H1 (cell line): ENCODE results near the gene GSDME. TPM values are rescaled to one million over a fixed set of nuclear protein-coding genes. Genes with fewer than 3 reads are reported as not detected.

Source experiments
- CTCF ChIA-PET: fragments of 300-600 bp; sonication (Branson Sonifier 250); formaldehyde crosslinking; loops from one replicate; lab custom pipeline; 2021; ENCODE audit not compliant: partially characterized antibody; lab: Charles Lee
- POLR2A ChIA-PET: fragments of 300-600 bp; sonication (Branson Sonifier 250); formaldehyde crosslinking; loops from one replicate; lab custom pipeline; 2021; ENCODE audit warnings: inconsistent platforms; ENCODE audit not compliant: partially characterized antibody; lab: Charles Lee
- DNase-seq, 2 experiments: peaks; one replicate each; pipeline versions ENCODE4 v3.0.0 to v3.0.0-alpha.2; 2010 to 2022; ENCODE audit warnings: low spot score in 2 of 2, low read depth in 1 of 2, mixed read lengths in 1 of 2
- FAIRE-seq: peaks from 2 replicates; lab custom pipeline; 2011; peaks lifted over from hg19 to GRCh38; lab: Jason Lieb, UNC
- H2AFZ ChIP-seq: 2 replicates; pipeline ENCODE4 v1.8.1; 2012; ENCODE audit warnings: low read length, inconsistent platforms
- H2AK5ac ChIP-seq: 2 replicates; pipeline ENCODE4 v1.6.1; 2013; ENCODE audit warnings: low read depth, low read length
- H2BK120ac ChIP-seq: replicated peaks from 2 replicates; pipeline ENCODE3; 2013; ENCODE audit warnings: low read depth, low read length, inconsistent platforms
- H2BK12ac ChIP-seq: 2 replicates; pipeline ENCODE4 v1.6.1; 2013; ENCODE audit warnings: low read depth, low read length
- H2BK15ac ChIP-seq: 2 replicates; pipeline ENCODE4 v1.6.1; 2013; ENCODE audit warnings: low read length
- H2BK20ac ChIP-seq: 2 replicates; pipeline ENCODE4 v1.6.1; 2013; ENCODE audit warnings: low read length
- H2BK5ac ChIP-seq: 2 replicates; pipeline ENCODE4 v1.6.1; 2013; ENCODE audit warnings: low read depth, low read length
- H3K14ac ChIP-seq: 2 replicates; pipeline ENCODE4 v1.6.1; 2013; ENCODE audit warnings: inconsistent platforms; ENCODE audit not compliant: insufficient read length
- H3K18ac ChIP-seq: 2 replicates; pipeline ENCODE4 v1.6.1; 2013; ENCODE audit warnings: low read length; ENCODE audit errors: extremely low read depth
- H3K23ac ChIP-seq: 2 replicates; pipeline ENCODE4 v1.6.1; 2013; ENCODE audit warnings: inconsistent platforms; ENCODE audit not compliant: insufficient read length
- H3K23me2 ChIP-seq: 2 replicates; pipeline ENCODE4 v1.6.1; 2013; ENCODE audit warnings: low read depth, low read length
- H3K27ac ChIP-seq: 2 replicates; pipeline ENCODE4 v1.6.1; 2011; ENCODE audit warnings: low read depth, low read length, inconsistent platforms
- H3K27me3 ChIP-seq, 4 experiments: replicated peaks in 1 of 4; 1 replicate in 1 of 4; 2 replicates in 3 of 4; pipeline versions ENCODE4 v1.6.1 to v1.8.1; 2011 to 2013; ENCODE audit warnings: low read length in 3 of 4, mild to moderate bottlenecking in 3 of 4, inconsistent platforms in 2 of 4, mixed read lengths in 2 of 4, moderate library complexity in 1 of 4; ENCODE audit not compliant: control insufficient read depth in 3 of 4, insufficient read depth in 3 of 4; ENCODE audit errors: extremely low read depth in 1 of 4
- H3K36me3 ChIP-seq, 4 experiments: 2 replicates each; pipeline versions ENCODE4 v1.6.1 to v1.8.1; 2011 to 2013; ENCODE audit warnings: mild to moderate bottlenecking in 4 of 4, low read length in 3 of 4, moderate library complexity in 2 of 4, control low read depth in 1 of 4, inconsistent platforms in 1 of 4; ENCODE audit not compliant: insufficient read depth in 4 of 4, control insufficient read depth in 2 of 4
- H3K4ac ChIP-seq: replicated peaks from 2 replicates; pipeline ENCODE3; 2013; ENCODE audit warnings: low read length, low read depth, mixed read lengths, inconsistent platforms; ENCODE audit not compliant: insufficient read length
- H3K4me1 ChIP-seq, 4 experiments: replicated peaks in 1 of 4; 1 replicate in 1 of 4; 2 replicates in 3 of 4; pipeline versions ENCODE4 v1.6.1 to v1.8.1; 2011 to 2013; ENCODE audit warnings: low read length in 3 of 4, inconsistent platforms in 2 of 4, mixed read lengths in 1 of 4; ENCODE audit not compliant: insufficient read depth in 4 of 4, control insufficient read depth in 3 of 4
- H3K4me2 ChIP-seq, 2 experiments: 2 replicates each; pipeline versions ENCODE4 v1.6.1 to v1.8.1; 2011 to 2013; ENCODE audit warnings: low read depth in 2 of 2, low read length in 2 of 2, control low read depth in 1 of 2, inconsistent platforms in 1 of 2, mild to moderate bottlenecking in 1 of 2; ENCODE audit not compliant: insufficient read depth in 1 of 2
- H3K4me3 ChIP-seq, 4 experiments: fragments of 200-600, 300-600 bp in 1 of 4; sonication (generic), shearing (Covaris generic), sonication (Bioruptor Twin) in 1 of 4; 2 replicates each; pipeline versions ENCODE4 v1.5.1 to v1.8.1; 2011 to 2016; ENCODE audit warnings: low read length in 4 of 4, low read depth in 3 of 4, control low read depth in 2 of 4, inconsistent platforms in 2 of 4, mild to moderate bottlenecking in 2 of 4, mixed read lengths in 1 of 4, moderate library complexity in 1 of 4; ENCODE audit not compliant: insufficient read depth in 2 of 4; ENCODE audit errors: extremely low read depth in 1 of 4
- H3K56ac ChIP-seq: replicated peaks from 2 replicates; pipeline ENCODE3; 2013; ENCODE audit warnings: low read depth, mild to moderate bottlenecking, mixed read lengths, low read length, inconsistent platforms; ENCODE audit not compliant: insufficient read length
- H3K79me1 ChIP-seq: 2 replicates; pipeline ENCODE4 v1.6.1; 2013; ENCODE audit warnings: low read depth, low read length, control low read depth
- H3K79me2 ChIP-seq, 2 experiments: 2 replicates each; pipeline versions ENCODE4 v1.6.1 to v1.8.1; 2012 to 2013; ENCODE audit warnings: low read length in 2 of 2, mild to moderate bottlenecking in 2 of 2, inconsistent platforms in 1 of 2; ENCODE audit not compliant: insufficient read depth in 2 of 2, control insufficient read depth in 1 of 2
- H3K9ac ChIP-seq, 4 experiments: replicated peaks in 1 of 4; 1 replicate in 1 of 4; 2 replicates in 3 of 4; pipeline versions ENCODE4 v1.6.1 to v1.8.1; 2011 to 2013; ENCODE audit warnings: low read depth in 3 of 4, low read length in 3 of 4, control low read depth in 2 of 4, mild to moderate bottlenecking in 2 of 4, moderate library complexity in 2 of 4, inconsistent platforms in 1 of 4; ENCODE audit errors: extremely low read depth in 1 of 4
- H3K9me3 ChIP-seq, 2 experiments: 2 replicates each; pipeline versions ENCODE4 v1.6.1 to v1.8.1; 2012 to 2013; ENCODE audit warnings: mild to moderate bottlenecking in 2 of 2, moderate library complexity in 2 of 2, control low read depth in 1 of 2, inconsistent platforms in 1 of 2, low read depth in 1 of 2, low read length in 1 of 2, mixed read lengths in 1 of 2; ENCODE audit not compliant: insufficient read depth in 2 of 2
- H4K20me1 ChIP-seq, 2 experiments: replicated peaks in 1 of 2; 2 replicates each; pipeline versions ENCODE3 to v1.8.1; 2011 to 2013; ENCODE audit warnings: inconsistent platforms in 2 of 2, low read length in 2 of 2, mild to moderate bottlenecking in 1 of 2; ENCODE audit not compliant: insufficient read depth in 2 of 2, control insufficient read depth in 1 of 2
- H4K5ac ChIP-seq: 2 replicates; pipeline ENCODE4 v1.6.1; 2013; ENCODE audit warnings: low read length, low read depth, mixed read lengths, inconsistent platforms; ENCODE audit not compliant: insufficient read length
- H4K8ac ChIP-seq: 2 replicates; pipeline ENCODE4 v1.8.0; 2013; ENCODE audit warnings: mild to moderate bottlenecking, moderate library complexity, low read length, inconsistent platforms; ENCODE audit not compliant: insufficient read depth; ENCODE audit errors: extremely low read depth
- H4K91ac ChIP-seq: replicated peaks from 2 replicates; pipeline ENCODE3; 2013; ENCODE audit warnings: low read length, mixed read lengths, inconsistent platforms; ENCODE audit not compliant: insufficient read length
- TAF1 ChIP-seq: IDR thresholded peaks from 2 replicates; pipeline ENCODE4 v1.6.1; 2011; ENCODE audit warnings: mild to moderate bottlenecking, low read depth, low read length
- WGBS, 2 experiments: shearing (Covaris generic) in 1 of 2; methylation state at CpG; one replicate each; pipeline versions ENCODE4 v1.1.6 to v1.1.7; 2013 to 2015; ENCODE audit warnings: low lambda C conversion rate in 2 of 2, mixed read lengths in 2 of 2, inconsistent platforms in 1 of 2, low coverage in 1 of 2, missing lambda C conversion rate in 1 of 2; ENCODE audit not compliant: insufficient replicate concordance in 2 of 2, insufficient coverage in 1 of 2, insufficient read length in 1 of 2; ENCODE audit errors: extremely low coverage in 1 of 2, missing lambda C conversion rate in 1 of 2; 5-methylcytosine and 5-hydroxymethylcytosine counted together
- polyA plus RNA-seq, 7 experiments: library from polyadenylated mRNA; depleted of rRNA in 3 of 7; stranded (reverse) in 5 of 7; unstranded in 2 of 7; fragments of >200 nt in 5 of 7; fragments of 200-250 nt in 2 of 7; gene quantifications; 1 replicate in 5 of 7; 2 replicates in 1 of 7; 4 replicates in 1 of 7; pipeline versions ENCODE4 v1.2.1 to v1.2.3, GENCODE V29; 2011 to 2013; ENCODE audit warnings: missing spikeins in 2 of 7, mixed read lengths in 2 of 7
- total RNA-seq: library from RNA; stranded (reverse); fragmentation: NEBNext Ultra II Directional; extraction: Animal tissue kit (Norgen Biotek cat#: 25700); gene quantifications from 2 replicates; pipeline ENCODE4 v1.2.1, GENCODE V29; 2021

Gene GSDME
- total and polyA plus RNA-seq, 2 of the 8 experiments (the other 6 are each of a cell fraction or from before 2014, with no cell fraction given) = 5.4 to 7.6 TPM

DNA sequence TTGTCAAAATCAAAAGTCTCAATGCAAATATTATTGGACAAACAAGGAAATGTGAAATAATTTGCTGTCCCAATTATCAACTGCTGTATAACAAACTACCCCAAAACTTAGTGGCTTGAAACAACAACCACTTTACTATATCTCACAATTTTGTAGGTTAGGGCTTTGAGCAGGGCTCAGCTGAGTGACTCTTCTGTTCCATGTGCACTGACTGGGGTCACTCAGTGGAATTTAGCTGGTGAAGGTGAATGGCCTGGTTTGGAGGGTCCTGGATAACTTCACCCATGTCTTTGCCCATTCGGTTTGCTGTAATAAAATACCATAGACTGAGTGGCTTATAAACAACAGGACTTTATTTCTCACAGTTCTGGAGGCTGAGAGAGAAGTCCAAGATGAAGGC lies 3.7 kb upstream of the GSDME start:
- no peak overlapping the region for H3K18ac ChIP-seq
- no peak overlapping the region for H4K5ac ChIP-seq
- no peak overlapping the region for H3K4me3 ChIP-seq
- H3K79me1 ChIP-seq = no peaks in the 10 kb centered on the region
- H3K4ac ChIP-seq = no peak overlapping the region
- TF ChIP-seq TAF1 = no peak
- no peak overlapping the region for H4K8ac ChIP-seq
- H2BK5ac ChIP-seq = no peak overlapping the region
- no peak overlapping the region for H2AFZ ChIP-seq
- H3K9me3 ChIP-seq = no peaks in the 10 kb centered on the region
- no peak overlapping the region for H3K56ac ChIP-seq
- H3K27ac ChIP-seq = no peak overlapping the region
- no peak overlapping the region for H2AK5ac ChIP-seq
- no peak overlapping the region for H4K91ac ChIP-seq
- peaks cover 0 to 7% (median 4%) of the 10 kb centered on the region in 4 experiments; a peak in 5 of 7 replicates for H3K4me1 ChIP-seq
- no peak overlapping the region for H3K4me2 ChIP-seq
- no peak overlapping the region for H2BK15ac ChIP-seq
- ChIA-PET CTCF (interaction anchor here (1.0 kb wide), 1 partner anchor 17 kb away, joined by 3 read pairs; no protein-coding TSS in a partner anchor), POLR2A (no interaction called here)
- H3K27me3 ChIP-seq = peaks cover 6 to 29% (median 24%) of the 10 kb centered on the region in 4 experiments
- no peak overlapping the region for H3K14ac ChIP-seq
- H2BK20ac ChIP-seq = no peak overlapping the region
- WGBS, 2 experiments = 82% methylated on average over 1 of the region's 1 CpG; no CpG with 5 or more reads in 1 of the 2 experiments
- H2BK12ac ChIP-seq = no peak overlapping the region
- DNase-seq (no peak), FAIRE-seq (no peak)
- no peaks in the 10 kb centered on the region for H4K20me1 ChIP-seq
- H3K23me2 ChIP-seq = peaks cover 12% of the 10 kb centered on the region; the same call in 1 of the 2 replicates
- H3K79me2 ChIP-seq = no peaks in the 10 kb centered on the region
- no peak overlapping the region for H3K9ac ChIP-seq
- H3K23ac ChIP-seq = no peak overlapping the region
- H2BK120ac ChIP-seq = no peak overlapping the region
- no peaks in the 10 kb centered on the region for H3K36me3 ChIP-seq
